SK-N-MC (cell line): Measurements from ENCODE around the gene SEMA3D.

Experiments
- EZH2 ChIP-seq: fragments of 200-600 bp; sonication (generic); IDR thresholded peaks from one replicate; pipeline ENCODE4 v1.6.1; 2017; ENCODE audit warnings: antibody characterized with exemption
- FOXP2 ChIP-seq: optimal IDR thresholded peaks from 2 replicates; pipeline ENCODE3; 2011; ENCODE audit warnings: mild to moderate bottlenecking, moderate library complexity; ENCODE audit not compliant: insufficient read depth; ENCODE audit errors: extremely low read length, control extremely low read depth
- POLR2AphosphoS5 ChIP-seq: IDR thresholded peaks from 2 replicates; pipeline ENCODE4 v1.6.1; 2012; ENCODE audit warnings: mild to moderate bottlenecking, low read depth, low read length, borderline replicate concordance

DNA sequence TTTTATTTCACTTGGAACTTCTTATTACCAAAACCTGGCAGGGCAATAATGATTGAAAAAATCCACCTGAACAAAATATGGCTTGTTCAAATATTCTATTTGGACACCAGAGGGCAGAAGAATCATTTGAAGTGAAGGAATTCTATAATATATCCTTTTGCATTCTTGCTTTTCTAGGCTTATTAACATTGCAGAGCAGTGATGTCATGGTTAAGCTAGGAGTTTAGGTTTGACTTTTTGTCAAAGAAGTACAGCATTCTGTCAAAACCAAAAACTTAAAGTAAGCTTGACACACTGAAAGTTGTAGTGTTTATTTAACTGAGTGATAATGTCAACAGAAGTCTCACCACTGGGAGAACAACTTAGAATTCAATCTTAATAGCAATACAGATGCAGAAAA lies 156.0 kb downstream of the SEMA3D start:
- no peak for TF ChIP-seq POLR2AphosphoS5
- no peak for TF ChIP-seq EZH2
- no peak for TF ChIP-seq FOXP2
